ENCODE measurements around the gene ABI3.
A peak's percentile ranks its signal among the peaks of the same experiment; 100 is the strongest.

ABI3 gene

GRCh38 chr17:49226771-49227435 lies 16.4 kb downstream of the ABI3 start:
- DNase-seq = no peak

- peak; percentile 94 for DNase-seq
Measured at GRCh38 chr17:49227436-49228261, 17.1 kb downstream of the ABI3 start.

GRCh38 chr17:49229076-49229804 lies 18.7 kb downstream of the ABI3 start:
- DNase-seq = no peak

GRCh38 chr17:49229805-49230600 lies 19.5 kb downstream of the ABI3 start:
- no peak for DNase-seq

GRCh38 chr17:49230636-49231562 lies 20.4 kb downstream of the ABI3 start, which contains the start of gene PHOSPHO1:
PHOSPHO1 (minus strand) TSS chr17:49230787; CDS start chr17:49226691, 4,096 bp downstream.
- peak; percentile 97 for DNase-seq

GRCh38 chr17:49231563-49231894 lies 21.0 kb downstream of the ABI3 start:
- no peak for DNase-seq

- DNase-seq = no peak
Measured at GRCh38 chr17:49234509-49235080, 24.1 kb downstream of the ABI3 start.

- no peak for DNase-seq
Measured at GRCh38 chr17:49235896-49236295, 25.4 kb downstream of the ABI3 start.

GRCh38 chr17:49239963-49240362 lies 29.5 kb downstream of the ABI3 start:
- DNase-seq = no peak

GRCh38 chr17:49240619-49241018 lies 30.1 kb downstream of the ABI3 start:
- DNase-seq = no peak

- DNase-seq = no peak
Measured at GRCh38 chr17:49241040-49241439, 30.5 kb downstream of the ABI3 start.

- DNase-seq = no peak
Measured at GRCh38 chr17:49241692-49242397, 31.3 kb downstream of the ABI3 start.

GRCh38 chr17:49242813-49243212 lies 32.3 kb downstream of the ABI3 start:
- DNase-seq = no peak

- DNase-seq = no peak
Measured at GRCh38 chr17:49244839-49245238, 34.3 kb downstream of the ABI3 start.

- no peak for DNase-seq
Measured at GRCh38 chr17:49247944-49248343, 37.4 kb downstream of the ABI3 start.

GRCh38 chr17:49249292-49249794 lies 38.8 kb downstream of the ABI3 start:
- DNase-seq = no peak

- DNase-seq = no peak
Measured at GRCh38 chr17:49249890-49250522, 39.5 kb downstream of the ABI3 start.

- DNase-seq = peak; percentile 33
Measured at GRCh38 chr17:49252148-49252695, 41.7 kb downstream of the ABI3 start.

GRCh38 chr17:49254066-49254465 lies 43.6 kb downstream of the ABI3 start:
- DNase-seq = no peak

GRCh38 chr17:49255125-49255524 lies 44.6 kb downstream of the ABI3 start:
- no peak for DNase-seq

Data from NCI-H82 (cell line).